Measurements from ENCODE around the gene TBC1D14. TPM values are rescaled to one million over a fixed set of nuclear protein-coding genes. Genes with fewer than 3 reads are reported as not detected.

Gene TBC1D14
- total and polyA plus RNA-seq, 9 of the 15 experiments (the other 6 are each of a cell fraction or from before 2014, with no cell fraction given): 2.1 to 59.6 (median 44.8) TPM

DNA sequence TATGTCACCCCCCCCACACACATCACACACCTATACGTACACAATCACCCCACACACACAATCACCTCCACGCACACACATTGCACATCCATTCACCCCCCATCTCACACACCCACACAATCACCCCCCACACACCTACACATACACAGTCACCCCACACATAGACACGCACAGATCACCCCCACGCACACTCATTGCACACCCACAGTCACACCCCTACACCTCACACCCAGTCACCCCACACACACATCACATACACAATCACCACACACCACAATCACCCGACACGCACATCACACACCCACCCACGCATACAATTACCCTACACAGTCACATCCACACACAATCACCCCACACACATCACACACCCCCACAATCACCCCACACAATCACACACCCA, 117.7 kb downstream of the TBC1D14 start:
- whole genome bisulfite sequencing (ENCODE audit: insufficient coverage, low coverage, missing lambda C conversion rate): 90% methylated on average over 5 of the region's 7 CpGs
- Histone ChIP-seq H2AFZ (ENCODE audit: low read depth, low read length) (no peak overlapping the region), H3K9me1 (ENCODE audit: control insufficient read depth, insufficient read depth, low read length) (peaks cover 2% of the 10 kb centered on the region)

DNA sequence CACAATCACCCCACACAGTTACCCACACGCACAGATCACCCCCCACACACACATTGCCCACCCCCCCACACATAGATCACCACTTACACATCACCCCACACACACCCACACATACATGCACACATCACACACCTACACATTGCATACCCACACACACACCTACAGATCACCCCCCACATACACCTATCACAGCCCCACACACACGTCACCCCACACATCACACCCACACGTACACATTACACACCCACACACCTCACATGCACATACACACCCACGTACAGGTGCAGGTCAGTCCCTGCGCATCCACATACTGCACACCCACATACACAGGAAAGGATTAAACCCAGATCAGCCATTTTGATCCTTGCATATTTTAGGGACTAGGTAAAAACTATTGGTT, 118.3 kb downstream of the TBC1D14 start:
- H3K4me2 ChIP-seq (ENCODE audit: insufficient read depth, low read length): no peak overlapping the region
- FAIRE-seq: peak; percentile 71
- H4K20me1 ChIP-seq (replicated peaks; ENCODE audit: control insufficient read depth, insufficient read depth, low read length): no peaks in the 10 kb centered on the region; the same call in 1 of the 2 replicates
- H3K9me1 ChIP-seq (ENCODE audit: control insufficient read depth, insufficient read depth, low read length): peaks cover 5% of the 10 kb centered on the region
- DNase-seq (ENCODE audit: extremely low read depth in 1 of 4, low spot score in 3 of 4): no peak
- no peak for ATAC-seq
- intact Hi-C loops (cut with micrococcal nuclease) (no loop called here), in situ Hi-C loops (cut with MboI) (no loop called here)
- H3K4me1 ChIP-seq (replicated peaks in 1 of 2; ENCODE audit: control insufficient read depth in 2 of 2, insufficient read depth in 2 of 2, low read length in 2 of 2): peaks cover 14 to 19% of the 10 kb centered on the region in 2 experiments
- H3K9me3 ChIP-seq (replicated peaks; ENCODE audit: control insufficient read depth, insufficient read depth, low read depth, low read length): no peaks in the 10 kb centered on the region
- peaks cover 95% of the 10 kb centered on the region for H3K36me3 ChIP-seq (ENCODE audit: control insufficient read depth, insufficient read depth, low read length)
- 76% methylated on average over 4 of the region's 5 CpGs for WGBS (ENCODE audit: insufficient coverage, low coverage, missing lambda C conversion rate)
- H3K27me3 ChIP-seq (ENCODE audit: control insufficient read depth in 2 of 2, insufficient read depth in 2 of 2, low read length in 2 of 2): no peaks in the 10 kb centered on the region
- H3K27ac ChIP-seq (ENCODE audit: extremely low read depth, low read depth, low read length): no peak overlapping the region
- POLR2A ChIA-PET: no interaction called here
- CTCF ChIA-PET (ENCODE audit: low intra/inter-chr PET ratio): no interaction called here
- H3K9ac ChIP-seq (ENCODE audit: insufficient read depth in 1 of 2, low read depth in 2 of 2, low read length in 2 of 2): no peak overlapping the region
- BruUV-seq (replicated peaks): no TSS peak
- no peak overlapping the region for H3K4me3 ChIP-seq
- H2AFZ ChIP-seq (ENCODE audit: low read depth, low read length): no peak overlapping the region
- no peaks in the 10 kb centered on the region for H3K79me2 ChIP-seq (ENCODE audit: control insufficient read depth, insufficient read depth, low read length)
- TF ChIP-seq SAFB (IDR thresholded peaks at IDR 0.05; ENCODE audit: borderline replicate concordance, low read depth, low read length) (no peak), FOXA3 (CRISPR knock-in tag; conservative IDR thresholded peaks at IDR 0.05 in 1 of 2, IDR thresholded peaks at IDR 0.05 in 1 of 2) (no peak), EP400 (IDR thresholded peaks at IDR 0.05) (no peak), EGR1 (conservative IDR thresholded peaks at IDR 0.05) (peak; percentile 93), ZNF134 (CRISPR knock-in tag; conservative IDR thresholded peaks at IDR 0.05) (no peak), CBFA2T3 (IDR thresholded peaks at IDR 0.05) (0 out of 2 replicates have a peak, but pooled peaks have one; percentile 6), CBX2 (IDR thresholded peaks at IDR 0.05; ENCODE audit: insufficient read depth, low read length, poor library complexity, severe bottlenecking) (no peak), PPARD (CRISPR knock-in tag; IDR thresholded peaks at IDR 0.05) (no peak), RB1 (IDR thresholded peaks at IDR 0.05; ENCODE audit: low read depth) (no peak), POLR2B (IDR thresholded peaks at IDR 0.05; ENCODE audit: low read depth, partially characterized antibody) (peak; percentile 11), ZNF41 (CRISPR knock-in tag; conservative IDR thresholded peaks at IDR 0.05) (no peak), ZNF12 (CRISPR knock-in tag; IDR thresholded peaks at IDR 0.05) (no peak), PHF20 (IDR thresholded peaks at IDR 0.05; ENCODE audit: partially characterized antibody) (no peak)
- TF ChIP-seq, protein P1, sequence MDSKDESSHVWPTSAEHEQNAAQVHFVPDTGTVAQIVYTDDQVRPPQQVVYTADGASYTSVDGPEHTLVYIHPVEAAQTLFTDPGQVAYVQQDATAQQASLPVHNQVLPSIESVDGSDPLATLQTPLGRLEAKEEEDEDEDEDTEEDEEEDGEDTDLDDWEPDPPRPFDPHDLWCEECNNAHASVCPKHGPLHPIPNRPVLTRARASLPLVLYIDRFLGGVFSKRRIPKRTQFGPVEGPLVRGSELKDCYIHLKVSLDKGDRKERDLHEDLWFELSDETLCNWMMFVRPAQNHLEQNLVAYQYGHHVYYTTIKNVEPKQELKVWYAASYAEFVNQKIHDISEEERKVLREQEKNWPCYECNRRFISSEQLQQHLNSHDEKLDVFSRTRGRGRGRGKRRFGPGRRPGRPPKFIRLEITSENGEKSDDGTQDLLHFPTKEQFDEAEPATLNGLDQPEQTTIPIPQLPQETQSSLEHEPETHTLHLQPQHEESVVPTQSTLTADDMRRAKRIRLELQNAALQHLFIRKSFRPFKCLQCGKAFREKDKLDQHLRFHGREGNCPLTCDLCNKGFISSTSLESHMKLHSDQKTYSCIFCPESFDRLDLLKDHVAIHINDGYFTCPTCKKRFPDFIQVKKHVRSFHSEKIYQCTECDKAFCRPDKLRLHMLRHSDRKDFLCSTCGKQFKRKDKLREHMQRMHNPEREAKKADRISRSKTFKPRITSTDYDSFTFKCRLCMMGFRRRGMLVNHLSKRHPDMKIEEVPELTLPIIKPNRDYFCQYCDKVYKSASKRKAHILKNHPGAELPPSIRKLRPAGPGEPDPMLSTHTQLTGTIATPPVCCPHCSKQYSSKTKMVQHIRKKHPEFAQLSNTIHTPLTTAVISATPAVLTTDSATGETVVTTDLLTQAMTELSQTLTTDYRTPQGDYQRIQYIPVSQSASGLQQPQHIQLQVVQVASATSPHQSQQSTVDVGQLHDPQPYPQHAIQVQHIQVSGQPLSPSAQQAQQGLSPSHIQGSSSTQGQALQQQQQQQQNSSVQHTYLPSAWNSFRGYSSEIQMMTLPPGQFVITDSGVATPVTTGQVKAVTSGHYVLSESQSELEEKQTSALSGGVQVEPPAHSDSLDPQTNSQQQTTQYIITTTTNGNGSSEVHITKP (IDR thresholded peaks at IDR 0.05; ENCODE audit: partially characterized antibody): no peak

More for the DNA sequence above, 117.7 kb downstream of the TBC1D14 start:
- TF ChIP-seq ZNF3 (CRISPR knock-in tag; IDR thresholded peaks at IDR 0.05): no peak
- peak; percentile 61 for TF ChIP-seq EGR1 (conservative IDR thresholded peaks at IDR 0.05)
- Histone ChIP-seq H3K4me3 (no peak overlapping the region), H3K27ac (ENCODE audit: extremely low read depth, low read depth, low read length) (no peak overlapping the region), H3K4me1 (replicated peaks in 1 of 2; ENCODE audit: control insufficient read depth in 2 of 2, insufficient read depth in 2 of 2, low read length in 2 of 2) (peaks cover 11 to 15% of the 10 kb centered on the region in 2 experiments), H3K36me3 (ENCODE audit: control insufficient read depth, insufficient read depth, low read length) (peaks cover 95% of the 10 kb centered on the region), H3K9ac (ENCODE audit: insufficient read depth in 1 of 2, low read depth in 2 of 2, low read length in 2 of 2) (no peak overlapping the region), H3K4me2 (ENCODE audit: insufficient read depth, low read length) (no peak overlapping the region), H3K79me2 (ENCODE audit: control insufficient read depth, insufficient read depth, low read length) (no peaks in the 10 kb centered on the region), H3K27me3 (ENCODE audit: control insufficient read depth in 2 of 2, insufficient read depth in 2 of 2, low read length in 2 of 2) (no peaks in the 10 kb centered on the region), H4K20me1 (replicated peaks; ENCODE audit: control insufficient read depth, insufficient read depth, low read length) (no peaks in the 10 kb centered on the region; the same call in 1 of the 2 replicates), H3K9me3 (replicated peaks; ENCODE audit: control insufficient read depth, insufficient read depth, low read depth, low read length) (no peaks in the 10 kb centered on the region)
- ATAC-seq (no peak), DNase-seq (ENCODE audit: extremely low read depth in 1 of 4, low spot score in 3 of 4) (no peak), FAIRE-seq (no peak)
- ChIA-PET POLR2A (no interaction called here), CTCF (ENCODE audit: low intra/inter-chr PET ratio) (no interaction called here)
- intact Hi-C loops (cut with micrococcal nuclease) (no loop called here), in situ Hi-C loops (cut with MboI) (no loop called here)
- BruUV-seq (replicated peaks): no TSS peak

Measured in K562 (cell line).